HepG2 (cell line): ENCODE measurements around the gene PALM. TPM values are rescaled to one million over a fixed set of nuclear protein-coding genes. Genes with fewer than 3 reads are reported as not detected.

ENCODE experiments used
- HNRNPK ChIP-seq: fragments of 200-400 bp; formaldehyde crosslinking; IDR thresholded peaks from 2 replicates; pipeline ENCODE4 v1.6.1; 2018; ENCODE audit warnings: low read length, low read depth, moderate library complexity, mild to moderate bottlenecking; ENCODE audit not compliant: poor library complexity, severe bottlenecking
- SYNCRIP ChIP-seq: fragments of 200-400 bp; formaldehyde crosslinking; IDR thresholded peaks from 2 replicates; pipeline ENCODE4 v1.6.1; 2018; ENCODE audit warnings: mild to moderate bottlenecking, low read depth, low read length; ENCODE audit not compliant: insufficient read depth
- TCF7L2 ChIP-seq: IDR thresholded peaks from 2 replicates; pipeline ENCODE4 v1.6.1; 2011; ENCODE audit warnings: mild to moderate bottlenecking, low read depth, low read length, moderate library complexity
- XBP1 ChIP-seq: sonication (generic); formaldehyde crosslinking; IDR thresholded peaks from 2 replicates; pipeline ENCODE4 v1.5.0; 2020; ENCODE audit warnings: missing genetic modification reagents
- ZNF260 ChIP-seq: sonication (generic); formaldehyde crosslinking; IDR thresholded peaks from 2 replicates; pipeline ENCODE4 v1.4.0; 2020; ENCODE audit warnings: missing genetic modification reagents, low read depth, mild to moderate bottlenecking, borderline replicate concordance
- ZNF335 ChIP-seq: sonication (generic); formaldehyde crosslinking; IDR thresholded peaks from 2 replicates; pipeline ENCODE4 v1.4.0; 2020; ENCODE audit warnings: missing genetic modification reagents
- ZNF367 ChIP-seq: sonication (generic); formaldehyde crosslinking; IDR thresholded peaks from 2 replicates; pipeline ENCODE4 v1.4.0; 2020; ENCODE audit warnings: missing genetic modification reagents, borderline replicate concordance
- ZSCAN12 ChIP-seq: sonication (generic); formaldehyde crosslinking; IDR thresholded peaks from 2 replicates; pipeline ENCODE4 v1.9.0; 2021; ENCODE audit warnings: mild to moderate bottlenecking, missing genetic modification reagents
- polyA plus RNA-seq, 8 experiments: library from polyadenylated mRNA; depleted of rRNA in 3 of 8; stranded (reverse) in 7 of 8; unstranded in 1 of 8; fragments of >200 nt; fragmentation: Illumina TruSeq in 4 of 8; extraction: Trizol in 4 of 8; gene quantifications; 2 replicates each; pipeline versions ENCODE4 v1.2.1 to v1.2.3, GENCODE V29; 2011 to 2016; ENCODE audit warnings: low read depth in 4 of 8, missing spikeins in 1 of 8, mixed read lengths in 1 of 8; ENCODE audit not compliant: insufficient read depth in 1 of 8
- total RNA-seq, 5 experiments: library from RNA; depleted of rRNA; stranded (reverse); fragments of >200 nt; fragmentation: Illumina TruSeq; extraction: Trizol; gene quantifications; 2 replicates each; pipeline ENCODE4 v1.2.3, GENCODE V29; 2016; ENCODE audit warnings: low read depth in 1 of 5
- TF ChIP-seq, protein P1 (sequence below), 2 experiments: sonication (generic) in 1 of 2; formaldehyde crosslinking in 1 of 2; IDR thresholded peaks; 2 replicates each; pipeline versions ENCODE4 v1.4.0 to v1.6.1; 2016 to 2020; ENCODE audit warnings: borderline replicate concordance in 1 of 2, low read depth in 1 of 2, mild to moderate bottlenecking in 1 of 2, missing genetic modification reagents in 1 of 2
- TF ChIP-seq, protein P2 (sequence below): sonication (generic); formaldehyde crosslinking; IDR thresholded peaks from 2 replicates; pipeline ENCODE4 v1.4.0; 2020; ENCODE audit warnings: mild to moderate bottlenecking, low read depth, missing genetic modification reagents
- TF ChIP-seq, protein P3 (sequence below): IDR thresholded peaks from 2 replicates; pipeline ENCODE4 v1.6.1; 2016; ENCODE audit warnings: missing compliant biosample characterization, missing genetic modification reagents, borderline replicate concordance
- TF ChIP-seq, protein P4 (sequence below): sonication (generic); formaldehyde crosslinking; IDR thresholded peaks from 2 replicates; pipeline ENCODE4 v1.8.0; 2022; ENCODE audit warnings: mild to moderate bottlenecking, missing genetic modification reagents, moderate library complexity
- TF ChIP-seq, protein P5 (sequence below): sonication (generic); formaldehyde crosslinking; IDR thresholded peaks from 2 replicates; pipeline ENCODE4 v1.4.0; 2020; ENCODE audit warnings: missing genetic modification reagents
- TF ChIP-seq, protein P6 (sequence below): sonication (generic); formaldehyde crosslinking; IDR thresholded peaks from 2 replicates; pipeline ENCODE4 v1.5.0; 2020; ENCODE audit warnings: mild to moderate bottlenecking, missing genetic modification reagents
- TF ChIP-seq, protein P7 (sequence below): sonication (generic); formaldehyde crosslinking; IDR thresholded peaks from 2 replicates; pipeline ENCODE4 v1.4.0; 2020; ENCODE audit warnings: missing genetic modification reagents

The PALM gene
- total and polyA plus RNA-seq, 2 of the 13 experiments (the other 11 are each of a cell fraction or from before 2014, with no cell fraction given): 4.0 to 9.7 TPM

DNA sequence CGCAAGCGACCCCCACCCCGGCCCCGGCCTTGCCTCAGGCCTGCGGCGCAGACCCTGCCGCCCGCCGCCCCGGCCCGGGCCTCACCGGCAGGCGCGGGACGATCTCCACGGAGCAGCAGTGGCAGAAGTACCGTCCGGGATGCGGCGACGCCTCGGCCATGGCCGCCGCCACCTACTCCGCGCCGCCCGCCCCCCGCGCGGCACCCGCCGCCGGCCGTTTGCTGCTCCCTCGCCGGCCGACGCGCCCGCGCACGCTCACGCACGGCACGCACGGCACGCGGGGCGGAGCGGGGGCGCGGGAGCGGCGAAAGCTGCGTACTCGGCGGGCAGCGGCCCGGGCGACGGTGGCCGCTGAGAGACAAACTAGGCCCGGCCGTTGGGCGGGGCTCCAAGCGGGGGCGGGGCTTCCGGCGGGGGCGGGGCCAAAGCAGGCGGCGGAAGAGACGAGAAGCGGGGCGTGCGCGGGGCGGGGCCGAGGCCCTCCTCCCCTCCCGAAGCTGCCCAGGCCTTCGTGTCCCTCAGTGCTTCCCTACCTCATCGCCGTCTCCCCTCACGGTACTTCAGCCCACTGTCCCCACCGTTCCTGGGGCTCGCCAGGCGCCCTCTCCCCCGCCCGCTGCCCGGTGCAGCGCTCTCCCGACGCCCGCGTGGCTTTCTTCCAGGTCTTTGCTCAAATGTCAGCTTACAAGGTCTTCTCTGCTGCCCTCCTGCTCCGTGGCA is 45.6 kb upstream of the PALM start, which contains the start of gene RNF126 (continued):
- TF ChIP-seq, protein P1, sequence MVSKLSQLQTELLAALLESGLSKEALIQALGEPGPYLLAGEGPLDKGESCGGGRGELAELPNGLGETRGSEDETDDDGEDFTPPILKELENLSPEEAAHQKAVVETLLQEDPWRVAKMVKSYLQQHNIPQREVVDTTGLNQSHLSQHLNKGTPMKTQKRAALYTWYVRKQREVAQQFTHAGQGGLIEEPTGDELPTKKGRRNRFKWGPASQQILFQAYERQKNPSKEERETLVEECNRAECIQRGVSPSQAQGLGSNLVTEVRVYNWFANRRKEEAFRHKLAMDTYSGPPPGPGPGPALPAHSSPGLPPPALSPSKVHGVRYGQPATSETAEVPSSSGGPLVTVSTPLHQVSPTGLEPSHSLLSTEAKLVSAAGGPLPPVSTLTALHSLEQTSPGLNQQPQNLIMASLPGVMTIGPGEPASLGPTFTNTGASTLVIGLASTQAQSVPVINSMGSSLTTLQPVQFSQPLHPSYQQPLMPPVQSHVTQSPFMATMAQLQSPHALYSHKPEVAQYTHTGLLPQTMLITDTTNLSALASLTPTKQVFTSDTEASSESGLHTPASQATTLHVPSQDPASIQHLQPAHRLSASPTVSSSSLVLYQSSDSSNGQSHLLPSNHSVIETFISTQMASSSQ (IDR thresholded peaks at IDR 0.05; ENCODE audit: low read depth): no peak
- TF ChIP-seq, protein P1 (CRISPR knock-in tag; IDR thresholded peaks at IDR 0.05; ENCODE audit: borderline replicate concordance): peak; percentile 74
- TF ChIP-seq, protein P2, sequence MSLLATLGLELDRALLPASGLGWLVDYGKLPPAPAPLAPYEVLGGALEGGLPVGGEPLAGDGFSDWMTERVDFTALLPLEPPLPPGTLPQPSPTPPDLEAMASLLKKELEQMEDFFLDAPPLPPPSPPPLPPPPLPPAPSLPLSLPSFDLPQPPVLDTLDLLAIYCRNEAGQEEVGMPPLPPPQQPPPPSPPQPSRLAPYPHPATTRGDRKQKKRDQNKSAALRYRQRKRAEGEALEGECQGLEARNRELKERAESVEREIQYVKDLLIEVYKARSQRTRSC (CRISPR knock-in tag): no peak
- TF ChIP-seq, protein P3, sequence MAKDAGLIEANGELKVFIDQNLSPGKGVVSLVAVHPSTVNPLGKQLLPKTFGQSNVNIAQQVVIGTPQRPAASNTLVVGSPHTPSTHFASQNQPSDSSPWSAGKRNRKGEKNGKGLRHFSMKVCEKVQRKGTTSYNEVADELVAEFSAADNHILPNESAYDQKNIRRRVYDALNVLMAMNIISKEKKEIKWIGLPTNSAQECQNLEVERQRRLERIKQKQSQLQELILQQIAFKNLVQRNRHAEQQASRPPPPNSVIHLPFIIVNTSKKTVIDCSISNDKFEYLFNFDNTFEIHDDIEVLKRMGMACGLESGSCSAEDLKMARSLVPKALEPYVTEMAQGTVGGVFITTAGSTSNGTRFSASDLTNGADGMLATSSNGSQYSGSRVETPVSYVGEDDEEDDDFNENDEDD (CRISPR knock-in tag): peak; percentile 81
- no peak for TF ChIP-seq ZNF260 (CRISPR knock-in tag)
- TF ChIP-seq HNRNPK: no peak
- peak; percentile 25; the same call in 1 of the 2 replicates for TF ChIP-seq ZNF335 (CRISPR knock-in tag)
- TF ChIP-seq, protein P4, sequence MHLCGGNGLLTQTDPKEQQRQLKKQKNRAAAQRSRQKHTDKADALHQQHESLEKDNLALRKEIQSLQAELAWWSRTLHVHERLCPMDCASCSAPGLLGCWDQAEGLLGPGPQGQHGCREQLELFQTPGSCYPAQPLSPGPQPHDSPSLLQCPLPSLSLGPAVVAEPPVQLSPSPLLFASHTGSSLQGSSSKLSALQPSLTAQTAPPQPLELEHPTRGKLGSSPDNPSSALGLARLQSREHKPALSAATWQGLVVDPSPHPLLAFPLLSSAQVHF (CRISPR knock-in tag): no peak
- TF ChIP-seq, protein P5, sequence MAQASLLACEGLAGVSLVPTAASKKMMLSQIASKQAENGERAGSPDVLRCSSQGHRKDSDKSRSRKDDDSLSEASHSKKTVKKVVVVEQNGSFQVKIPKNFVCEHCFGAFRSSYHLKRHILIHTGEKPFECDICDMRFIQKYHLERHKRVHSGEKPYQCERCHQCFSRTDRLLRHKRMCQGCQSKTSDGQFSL (CRISPR knock-in tag): no peak
- TF ChIP-seq, protein P6, sequence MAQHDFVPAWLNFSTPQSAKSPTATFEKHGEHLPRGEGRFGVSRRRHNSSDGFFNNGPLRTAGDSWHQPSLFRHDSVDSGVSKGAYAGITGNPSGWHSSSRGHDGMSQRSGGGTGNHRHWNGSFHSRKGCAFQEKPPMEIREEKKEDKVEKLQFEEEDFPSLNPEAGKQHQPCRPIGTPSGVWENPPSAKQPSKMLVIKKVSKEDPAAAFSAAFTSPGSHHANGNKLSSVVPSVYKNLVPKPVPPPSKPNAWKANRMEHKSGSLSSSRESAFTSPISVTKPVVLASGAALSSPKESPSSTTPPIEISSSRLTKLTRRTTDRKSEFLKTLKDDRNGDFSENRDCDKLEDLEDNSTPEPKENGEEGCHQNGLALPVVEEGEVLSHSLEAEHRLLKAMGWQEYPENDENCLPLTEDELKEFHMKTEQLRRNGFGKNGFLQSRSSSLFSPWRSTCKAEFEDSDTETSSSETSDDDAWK (CRISPR knock-in tag): no peak
- TF ChIP-seq, protein P7, sequence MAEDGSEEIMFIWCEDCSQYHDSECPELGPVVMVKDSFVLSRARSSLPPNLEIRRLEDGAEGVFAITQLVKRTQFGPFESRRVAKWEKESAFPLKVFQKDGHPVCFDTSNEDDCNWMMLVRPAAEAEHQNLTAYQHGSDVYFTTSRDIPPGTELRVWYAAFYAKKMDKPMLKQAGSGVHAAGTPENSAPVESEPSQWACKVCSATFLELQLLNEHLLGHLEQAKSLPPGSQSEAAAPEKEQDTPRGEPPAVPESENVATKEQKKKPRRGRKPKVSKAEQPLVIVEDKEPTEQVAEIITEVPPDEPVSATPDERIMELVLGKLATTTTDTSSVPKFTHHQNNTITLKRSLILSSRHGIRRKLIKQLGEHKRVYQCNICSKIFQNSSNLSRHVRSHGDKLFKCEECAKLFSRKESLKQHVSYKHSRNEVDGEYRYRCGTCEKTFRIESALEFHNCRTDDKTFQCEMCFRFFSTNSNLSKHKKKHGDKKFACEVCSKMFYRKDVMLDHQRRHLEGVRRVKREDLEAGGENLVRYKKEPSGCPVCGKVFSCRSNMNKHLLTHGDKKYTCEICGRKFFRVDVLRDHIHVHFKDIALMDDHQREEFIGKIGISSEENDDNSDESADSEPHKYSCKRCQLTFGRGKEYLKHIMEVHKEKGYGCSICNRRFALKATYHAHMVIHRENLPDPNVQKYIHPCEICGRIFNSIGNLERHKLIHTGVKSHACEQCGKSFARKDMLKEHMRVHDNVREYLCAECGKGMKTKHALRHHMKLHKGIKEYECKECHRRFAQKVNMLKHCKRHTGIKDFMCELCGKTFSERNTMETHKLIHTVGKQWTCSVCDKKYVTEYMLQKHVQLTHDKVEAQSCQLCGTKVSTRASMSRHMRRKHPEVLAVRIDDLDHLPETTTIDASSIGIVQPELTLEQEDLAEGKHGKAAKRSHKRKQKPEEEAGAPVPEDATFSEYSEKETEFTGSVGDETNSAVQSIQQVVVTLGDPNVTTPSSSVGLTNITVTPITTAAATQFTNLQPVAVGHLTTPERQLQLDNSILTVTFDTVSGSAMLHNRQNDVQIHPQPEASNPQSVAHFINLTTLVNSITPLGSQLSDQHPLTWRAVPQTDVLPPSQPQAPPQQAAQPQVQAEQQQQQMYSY (CRISPR knock-in tag): no peak; the same call in 1 of the 2 replicates
- TF ChIP-seq SYNCRIP: no peak
- no peak for TF ChIP-seq ZNF367 (CRISPR knock-in tag)
- no peak for TF ChIP-seq ZSCAN12 (CRISPR knock-in tag)
- TF ChIP-seq TCF7L2: no peak
- TF ChIP-seq XBP1 (CRISPR knock-in tag): no peak
